WTC11 (cell line): ENCODE data around the gene HS1BP3. TPM values are rescaled to one million over a fixed set of nuclear protein-coding genes. Genes with fewer than 3 reads are reported as not detected.

Experiments used
- ATAC-seq: fragments of 200-7000 bp; cut with Tn5 transposase; 2 replicates; pipeline ENCODE4 v1.10.0; 2021; ENCODE audit warnings: mild to moderate bottlenecking, moderate library complexity
- CTCF ChIA-PET: fragments of 300-600 bp; sonication (Branson Sonifier 250); formaldehyde crosslinking; loops from one replicate; lab custom pipeline; 2021; ENCODE audit warnings: antibody characterized with exemption; lab: Charles Lee
- POLR2A ChIA-PET: fragments of 350-600 bp; sonication (Branson Sonifier 250); formaldehyde crosslinking; loops from one replicate; lab custom pipeline; 2021; ENCODE audit warnings: antibody characterized with exemption; lab: Charles Lee
- DNase-seq: peaks from one replicate; pipeline ENCODE4 v3.0.0; 2021; ENCODE audit warnings: low spot score
- H3K27ac Mint-ChIP-seq: 2 replicates; pipeline ENCODE4 v1.8.0; 2021; ENCODE audit warnings: mixed read lengths
- H3K27me3 Mint-ChIP-seq: 2 replicates; pipeline ENCODE4 v1.8.0; 2021; ENCODE audit warnings: low read depth, mild to moderate bottlenecking, moderate library complexity, mixed read lengths
- H3K36me3 Mint-ChIP-seq: 2 replicates; pipeline ENCODE4 v1.8.0; 2021; ENCODE audit warnings: mixed read lengths
- H3K4me1 Mint-ChIP-seq: 2 replicates; pipeline ENCODE4 v1.8.0; 2022; ENCODE audit warnings: mixed read lengths
- H3K4me3 Mint-ChIP-seq: 2 replicates; pipeline ENCODE4 v1.8.0; 2021; ENCODE audit warnings: mild to moderate bottlenecking, moderate library complexity, mixed read lengths
- H3K9me3 Mint-ChIP-seq: 2 replicates; pipeline ENCODE4 v1.8.0; 2021; ENCODE audit warnings: mixed read lengths
- ATF1 ChIP-seq: sonication (generic); formaldehyde crosslinking; IDR thresholded peaks from 2 replicates; pipeline ENCODE4 v1.8.1; 2023; ENCODE audit warnings: mild to moderate bottlenecking, moderate library complexity, missing genetic modification reagents
- CREM ChIP-seq: sonication (generic); formaldehyde crosslinking; IDR thresholded peaks from 2 replicates; pipeline ENCODE4 v1.8.1; 2022; ENCODE audit warnings: mild to moderate bottlenecking, missing genetic modification reagents, moderate library complexity
- ETV6 ChIP-seq: sonication (generic); formaldehyde crosslinking; IDR thresholded peaks from 2 replicates; pipeline ENCODE4 v1.8.1; 2022; ENCODE audit warnings: mild to moderate bottlenecking, missing genetic modification reagents
- FOXP4 ChIP-seq: sonication (generic); formaldehyde crosslinking; IDR thresholded peaks from 2 replicates; pipeline ENCODE4 v1.8.0; 2022; ENCODE audit warnings: mild to moderate bottlenecking, missing genetic modification reagents
- KAT7 ChIP-seq: sonication (generic); formaldehyde crosslinking; IDR thresholded peaks from 2 replicates; pipeline ENCODE4 v1.8.1; 2023; ENCODE audit warnings: missing genetic modification reagents, mild to moderate bottlenecking, borderline replicate concordance
- MXD4 ChIP-seq: fragments of 250-450 bp; sonication (Bioruptor Pico); IDR thresholded peaks from 2 replicates; pipeline ENCODE4 v1.8.0; 2021; ENCODE audit warnings: mild to moderate bottlenecking, moderate library complexity, borderline replicate concordance
- MYBL2 ChIP-seq: sonication (generic); formaldehyde crosslinking; IDR thresholded peaks from 2 replicates; pipeline ENCODE4 v1.8.1; 2023; ENCODE audit warnings: mild to moderate bottlenecking, moderate library complexity, missing genetic modification reagents
- SMAD4 ChIP-seq: sonication (generic); formaldehyde crosslinking; IDR thresholded peaks from 2 replicates; pipeline ENCODE4 v1.8.0; 2022; ENCODE audit warnings: mild to moderate bottlenecking, missing genetic modification reagents
- STAT6 ChIP-seq: sonication (generic); formaldehyde crosslinking; conservative IDR thresholded peaks from 2 replicates; pipeline ENCODE4 v1.8.1; 2023; ENCODE audit warnings: mild to moderate bottlenecking, low read depth, missing genetic modification reagents, moderate library complexity
- TEAD4 ChIP-seq: sonication (generic); formaldehyde crosslinking; IDR thresholded peaks from 2 replicates; pipeline ENCODE4 v1.8.0; 2022; ENCODE audit warnings: mild to moderate bottlenecking, missing genetic modification reagents
- ZNF138 ChIP-seq: sonication (generic); formaldehyde crosslinking; conservative IDR thresholded peaks from 2 replicates; pipeline ENCODE4 v1.8.1; 2022; ENCODE audit warnings: mild to moderate bottlenecking, moderate library complexity, missing genetic modification reagents
- ZNF219 ChIP-seq: sonication (generic); formaldehyde crosslinking; IDR thresholded peaks from 2 replicates; pipeline ENCODE4 v1.8.0; 2023; ENCODE audit warnings: missing genetic modification reagents, mild to moderate bottlenecking, borderline replicate concordance
- ZNF416 ChIP-seq: fragments of 250-450 bp; sonication (Bioruptor Pico); IDR thresholded peaks from 2 replicates; pipeline ENCODE4 v1.9.0; 2021; ENCODE audit warnings: mild to moderate bottlenecking, inconsistent platforms
- total RNA-seq: library from RNA; stranded (reverse); gene quantifications from 3 replicates; pipeline ENCODE4 v1.2.3, GENCODE V29; 2021
- TF ChIP-seq, protein P1 (sequence below): sonication (generic); formaldehyde crosslinking; IDR thresholded peaks from 2 replicates; pipeline ENCODE4 v1.8.1; 2023; ENCODE audit warnings: mild to moderate bottlenecking, missing genetic modification reagents
- TF ChIP-seq, protein P2 (sequence below): fragments of 250-450 bp; sonication (Bioruptor Pico); IDR thresholded peaks from 2 replicates; pipeline ENCODE4 v1.8.0; 2021; ENCODE audit warnings: mild to moderate bottlenecking
- TF ChIP-seq, protein P3 (sequence below): fragments of 250-450 bp; sonication (Bioruptor Pico); conservative IDR thresholded peaks from 2 replicates; pipeline ENCODE4 v1.9.0; 2021; ENCODE audit warnings: mild to moderate bottlenecking
- TF ChIP-seq, protein P4 (sequence below): sonication (generic); formaldehyde crosslinking; IDR thresholded peaks from 2 replicates; pipeline ENCODE4 v1.8.0; 2022; ENCODE audit warnings: mild to moderate bottlenecking, missing genetic modification reagents

The HS1BP3 gene
- total RNA-seq, 1 experiment from 2014 or later = 17.9 TPM

GRCh38 chr2:20627712-20628380 is 23.1 kb downstream of the HS1BP3 start:
- Mint-ChIP-seq H3K36me3 (no peaks in the 10 kb centered on the region), H3K4me1 (peaks cover 14% of the 10 kb centered on the region), H3K9me3 (no peaks in the 10 kb centered on the region), H3K4me3 (no peak overlapping the region), H3K27me3 (no peaks in the 10 kb centered on the region), H3K27ac (no peak overlapping the region)
- DNase-seq (no peak), ATAC-seq (no peak)
- POLR2A ChIA-PET = no interaction called here
- no peak for TF ChIP-seq SMAD4 (CRISPR knock-in tag)
- no peak for TF ChIP-seq MXD4
- TF ChIP-seq ZNF138 (CRISPR knock-in tag) = no peak
- no peak for TF ChIP-seq TEAD4 (CRISPR knock-in tag)
- no peak for TF ChIP-seq ZNF219 (CRISPR knock-in tag)
- no peak for TF ChIP-seq CREM (CRISPR knock-in tag)
- TF ChIP-seq FOXP4 (CRISPR knock-in tag) = no peak
- TF ChIP-seq, protein P1, sequence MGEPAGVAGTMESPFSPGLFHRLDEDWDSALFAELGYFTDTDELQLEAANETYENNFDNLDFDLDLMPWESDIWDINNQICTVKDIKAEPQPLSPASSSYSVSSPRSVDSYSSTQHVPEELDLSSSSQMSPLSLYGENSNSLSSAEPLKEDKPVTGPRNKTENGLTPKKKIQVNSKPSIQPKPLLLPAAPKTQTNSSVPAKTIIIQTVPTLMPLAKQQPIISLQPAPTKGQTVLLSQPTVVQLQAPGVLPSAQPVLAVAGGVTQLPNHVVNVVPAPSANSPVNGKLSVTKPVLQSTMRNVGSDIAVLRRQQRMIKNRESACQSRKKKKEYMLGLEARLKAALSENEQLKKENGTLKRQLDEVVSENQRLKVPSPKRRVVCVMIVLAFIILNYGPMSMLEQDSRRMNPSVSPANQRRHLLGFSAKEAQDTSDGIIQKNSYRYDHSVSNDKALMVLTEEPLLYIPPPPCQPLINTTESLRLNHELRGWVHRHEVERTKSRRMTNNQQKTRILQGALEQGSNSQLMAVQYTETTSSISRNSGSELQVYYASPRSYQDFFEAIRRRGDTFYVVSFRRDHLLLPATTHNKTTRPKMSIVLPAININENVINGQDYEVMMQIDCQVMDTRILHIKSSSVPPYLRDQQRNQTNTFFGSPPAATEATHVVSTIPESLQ (CRISPR knock-in tag) = no peak
- TF ChIP-seq, protein P2, sequence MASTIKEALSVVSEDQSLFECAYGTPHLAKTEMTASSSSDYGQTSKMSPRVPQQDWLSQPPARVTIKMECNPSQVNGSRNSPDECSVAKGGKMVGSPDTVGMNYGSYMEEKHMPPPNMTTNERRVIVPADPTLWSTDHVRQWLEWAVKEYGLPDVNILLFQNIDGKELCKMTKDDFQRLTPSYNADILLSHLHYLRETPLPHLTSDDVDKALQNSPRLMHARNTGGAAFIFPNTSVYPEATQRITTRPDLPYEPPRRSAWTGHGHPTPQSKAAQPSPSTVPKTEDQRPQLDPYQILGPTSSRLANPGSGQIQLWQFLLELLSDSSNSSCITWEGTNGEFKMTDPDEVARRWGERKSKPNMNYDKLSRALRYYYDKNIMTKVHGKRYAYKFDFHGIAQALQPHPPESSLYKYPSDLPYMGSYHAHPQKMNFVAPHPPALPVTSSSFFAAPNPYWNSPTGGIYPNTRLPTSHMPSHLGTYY = no peak
- no peak for TF ChIP-seq KAT7
- CTCF ChIA-PET = interaction anchor here (2.7 kb wide), 1 partner anchor 15 kb away, joined by 9 read pairs; no protein-coding TSS in a partner anchor

GRCh38 chr2:20626698-20627513 is 24.0 kb downstream of the HS1BP3 start:
- DNase-seq = no peak
- Mint-ChIP-seq H3K36me3 (no peaks in the 10 kb centered on the region), H3K4me3 (no peak overlapping the region), H3K9me3 (no peaks in the 10 kb centered on the region), H3K27me3 (no peaks in the 10 kb centered on the region), H3K4me1 (peaks cover 5% of the 10 kb centered on the region), H3K27ac (no peak overlapping the region)
- CTCF ChIA-PET = interaction anchor here (1.2 to 3.5 kb wide), 3 partner anchors 8 to 25 kb away, joined by 8 to 13 read pairs (median 9); partner anchors contain the start of gene HS1BP3
- POLR2A ChIA-PET = interaction anchor here (1.9 kb wide), 1 partner anchor 180 kb away, joined by 8 read pairs; the partner anchor contains the start of gene RHOB
- no peak for ATAC-seq
- TF ChIP-seq, protein P1 (CRISPR knock-in tag) = no peak
- TF ChIP-seq STAT6 (CRISPR knock-in tag) (no peak), ETV6 (CRISPR knock-in tag) (no peak), MYBL2 (CRISPR knock-in tag) (no peak), ZNF138 (CRISPR knock-in tag) (no peak), ATF1 (CRISPR knock-in tag) (no peak), ZNF416 (CRISPR knock-in tag) (no peak)
- TF ChIP-seq, protein P2 = no peak
- TF ChIP-seq, protein P3, sequence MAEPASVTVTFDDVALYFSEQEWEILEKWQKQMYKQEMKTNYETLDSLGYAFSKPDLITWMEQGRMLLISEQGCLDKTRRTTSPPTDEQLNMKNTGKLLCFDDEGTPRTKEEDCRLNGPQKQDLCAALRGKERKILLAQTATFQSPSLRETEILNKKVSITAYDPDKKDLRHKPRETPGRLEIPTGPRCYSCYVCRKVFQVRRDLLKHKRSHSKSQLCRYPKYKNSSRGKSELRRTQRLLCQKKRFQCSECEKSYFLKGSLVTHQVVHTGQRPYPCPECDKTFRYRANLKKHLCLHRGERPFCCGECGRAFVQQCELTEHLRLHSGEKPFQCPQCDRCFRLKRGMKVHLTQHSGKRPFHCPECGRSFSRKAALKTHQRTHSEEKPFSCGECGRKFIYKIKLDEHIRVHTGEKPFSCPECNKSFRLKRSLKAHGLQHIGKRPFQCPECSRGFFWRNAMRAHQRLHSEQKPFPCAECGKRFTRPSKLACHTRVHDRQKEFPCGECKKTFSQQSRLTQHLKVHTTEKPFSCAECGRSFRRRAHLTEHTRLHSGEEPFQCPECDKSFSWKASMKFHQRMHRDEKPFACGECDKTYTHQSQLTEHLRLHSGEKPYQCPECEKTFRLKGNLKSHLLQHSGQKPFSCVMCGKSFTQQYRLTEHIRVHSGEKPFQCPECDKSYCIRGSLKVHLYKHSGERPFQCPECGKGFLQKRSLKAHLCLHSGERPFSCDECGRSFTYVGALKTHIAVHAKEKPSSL (CRISPR knock-in tag) = no peak
- TF ChIP-seq, protein P4, sequence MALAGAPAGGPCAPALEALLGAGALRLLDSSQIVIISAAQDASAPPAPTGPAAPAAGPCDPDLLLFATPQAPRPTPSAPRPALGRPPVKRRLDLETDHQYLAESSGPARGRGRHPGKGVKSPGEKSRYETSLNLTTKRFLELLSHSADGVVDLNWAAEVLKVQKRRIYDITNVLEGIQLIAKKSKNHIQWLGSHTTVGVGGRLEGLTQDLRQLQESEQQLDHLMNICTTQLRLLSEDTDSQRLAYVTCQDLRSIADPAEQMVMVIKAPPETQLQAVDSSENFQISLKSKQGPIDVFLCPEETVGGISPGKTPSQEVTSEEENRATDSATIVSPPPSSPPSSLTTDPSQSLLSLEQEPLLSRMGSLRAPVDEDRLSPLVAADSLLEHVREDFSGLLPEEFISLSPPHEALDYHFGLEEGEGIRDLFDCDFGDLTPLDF (CRISPR knock-in tag) = no peak
